ENCODE measurements around the gene FLNA.
"Not testable (repeated sequence)": the region's sequence is repeated elsewhere in the genome, so short reads cannot be mapped to it uniquely, and the experiment has no call there.

The FLNA gene

DNA sequence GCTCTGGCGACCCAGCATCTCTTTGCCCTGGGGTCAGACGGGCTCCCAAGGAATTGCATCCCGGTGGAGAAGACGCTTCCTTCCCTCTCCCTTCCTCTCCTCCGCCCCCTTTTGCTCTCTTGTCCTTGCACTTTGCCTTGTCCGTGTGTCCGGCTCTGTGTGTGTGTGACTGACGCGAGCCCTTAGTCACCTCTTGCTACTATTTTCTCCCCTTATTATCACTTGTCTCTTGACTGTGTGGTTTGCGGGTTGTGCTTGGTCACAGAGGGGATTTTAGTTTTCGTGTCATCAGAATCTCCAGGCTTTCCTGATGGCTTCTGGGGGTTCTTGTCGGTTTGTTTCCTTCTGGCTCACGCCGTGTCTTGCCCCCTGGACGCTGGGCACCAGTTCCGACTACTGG lies 31.4 kb downstream of the FLNA start:
- not testable (repeated sequence) for DNase-seq (ENCODE audit: low spot score)

GRCh38 chrX:154341399-154342298 lies 32.8 kb downstream of the FLNA start:
- DNase-seq (ENCODE audit: low spot score): not testable (repeated sequence)

- no peak for DNase-seq (ENCODE audit: low spot score)
Observed at GRCh38 chrX:154334496-154334895, 39.9 kb downstream of the FLNA start.

DNA sequence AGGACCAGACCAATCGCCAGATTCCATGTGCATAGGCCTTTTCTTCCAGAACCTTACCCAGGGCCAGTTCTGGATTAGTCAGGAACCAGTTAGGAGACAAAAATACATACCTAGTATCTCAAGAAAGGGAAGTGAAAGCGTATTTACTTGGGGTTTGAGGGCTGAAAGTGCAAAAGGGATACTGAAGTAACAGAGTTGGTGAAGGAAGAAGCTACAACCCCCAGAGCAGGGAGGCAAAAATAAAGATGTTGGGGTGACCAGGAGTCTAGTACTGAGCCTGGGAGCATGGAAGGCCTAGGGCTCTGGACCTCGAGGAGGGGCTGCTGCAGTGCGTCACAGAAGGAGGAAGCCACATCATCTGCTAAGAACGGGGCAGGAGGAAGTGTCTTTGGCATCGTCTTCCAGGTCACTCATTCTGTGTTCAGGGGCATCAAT lies 40.6 kb downstream of the FLNA start:
- no peak for DNase-seq (ENCODE audit: low spot score)

DNA sequence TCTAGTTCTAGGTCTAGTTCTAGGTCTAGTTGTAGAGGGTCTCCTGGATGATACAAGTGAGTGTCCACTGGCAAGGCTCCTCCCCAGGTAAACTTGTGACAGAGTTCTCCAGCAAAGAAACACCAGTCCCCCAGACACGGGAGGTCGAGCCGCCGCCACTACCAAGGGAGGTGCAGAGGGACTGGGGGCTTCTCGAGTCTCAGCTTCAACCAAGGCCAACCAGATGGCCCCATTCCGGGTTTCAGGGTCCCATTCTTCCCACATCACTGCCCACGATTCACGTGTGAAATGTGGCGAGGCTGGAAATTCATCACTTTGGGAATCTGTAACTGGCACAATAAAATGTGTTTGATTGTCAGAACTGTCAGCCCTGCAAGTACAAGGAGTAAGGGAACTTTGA lies 41.3 kb downstream of the FLNA start:
- no peak for DNase-seq (ENCODE audit: low spot score)

DNA sequence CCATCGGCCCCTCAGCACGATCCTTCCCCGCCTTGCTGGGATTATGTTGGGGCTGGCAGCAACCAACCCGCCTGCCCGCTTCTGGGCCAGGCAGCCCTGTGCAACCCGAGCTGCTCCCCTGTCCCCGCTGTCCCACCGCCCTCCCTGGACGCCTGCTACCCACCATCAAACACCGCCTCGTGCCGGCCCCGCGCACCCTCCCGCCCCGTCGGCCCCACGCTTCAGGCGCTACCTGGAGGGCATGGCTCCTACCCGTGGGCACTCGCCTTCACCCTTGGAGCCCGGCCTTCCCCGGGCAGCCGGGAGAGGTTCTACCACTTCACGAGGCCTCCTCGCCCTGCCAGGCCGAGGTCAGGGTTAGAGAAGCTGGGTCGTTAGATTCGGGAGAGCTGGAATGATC lies 41.9 kb downstream of the FLNA start:
- no peak for DNase-seq (ENCODE audit: low spot score)

DNA sequence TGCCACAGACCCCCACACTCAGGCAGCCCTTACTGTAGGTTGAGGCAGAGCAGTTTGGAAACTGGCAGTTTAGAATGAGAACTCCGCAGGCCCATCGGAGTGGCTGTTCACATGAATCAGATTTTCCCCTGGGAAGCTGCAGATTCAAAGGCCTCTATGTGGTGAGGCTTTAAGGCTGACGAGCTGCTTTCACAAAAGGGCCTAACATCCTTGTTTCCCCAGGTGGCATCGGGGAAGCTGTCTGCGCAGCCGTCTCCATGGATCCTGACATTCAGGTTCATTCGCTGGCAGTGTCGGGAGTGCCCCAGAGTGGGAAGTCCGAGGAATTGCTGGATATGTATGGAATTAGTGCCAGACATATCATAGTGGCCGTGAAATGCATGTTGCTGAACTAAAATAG lies 45.1 kb downstream of the FLNA start:
- no peak for DNase-seq (ENCODE audit: low spot score)

- DNase-seq (ENCODE audit: low spot score): no peak
Observed at GRCh38 chrX:154328646-154329045, 45.8 kb downstream of the FLNA start.

DNA sequence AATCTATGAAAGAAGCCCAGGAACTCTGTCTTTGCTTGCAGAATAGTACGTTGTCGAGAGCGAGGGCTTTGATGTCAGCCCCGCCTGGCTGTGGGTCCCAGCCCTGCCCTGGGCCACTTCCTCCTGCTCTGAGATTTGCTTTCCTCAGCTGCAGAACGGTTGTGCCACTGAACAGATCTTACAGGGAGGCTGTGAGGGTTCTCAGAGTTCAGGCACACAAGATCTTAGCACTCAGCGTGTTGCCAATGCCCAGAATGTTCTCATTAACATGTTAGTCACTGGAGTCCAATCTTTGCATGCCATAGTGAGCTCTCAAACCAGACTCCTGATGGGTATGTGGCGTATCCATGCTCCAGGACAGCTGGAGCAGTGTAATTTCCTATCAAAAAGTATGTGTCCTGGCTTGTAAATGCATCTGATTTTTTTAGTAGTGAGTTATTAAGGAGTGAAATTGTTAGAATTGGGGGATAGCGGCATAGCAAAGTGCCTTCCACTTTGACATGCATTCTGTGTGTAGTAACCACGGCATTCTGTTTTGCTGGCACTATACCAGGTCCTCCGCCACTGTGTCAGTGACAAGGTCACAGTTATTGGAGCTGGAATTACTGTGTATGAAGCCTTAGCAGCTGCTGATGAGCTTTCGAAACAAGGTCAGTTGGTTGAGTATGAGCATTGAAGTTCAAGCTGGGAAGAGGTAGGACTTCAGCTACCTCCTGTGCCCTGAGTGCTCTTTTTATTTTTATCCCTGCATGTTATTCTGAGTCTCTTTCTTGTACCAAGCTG lies 47.2 kb downstream of the FLNA start:
- DNase-seq (ENCODE audit: low spot score): peak; percentile 22

- no peak for DNase-seq (ENCODE audit: low spot score)
Observed at GRCh38 chrX:154325541-154325940, 48.9 kb downstream of the FLNA start.

DNA sequence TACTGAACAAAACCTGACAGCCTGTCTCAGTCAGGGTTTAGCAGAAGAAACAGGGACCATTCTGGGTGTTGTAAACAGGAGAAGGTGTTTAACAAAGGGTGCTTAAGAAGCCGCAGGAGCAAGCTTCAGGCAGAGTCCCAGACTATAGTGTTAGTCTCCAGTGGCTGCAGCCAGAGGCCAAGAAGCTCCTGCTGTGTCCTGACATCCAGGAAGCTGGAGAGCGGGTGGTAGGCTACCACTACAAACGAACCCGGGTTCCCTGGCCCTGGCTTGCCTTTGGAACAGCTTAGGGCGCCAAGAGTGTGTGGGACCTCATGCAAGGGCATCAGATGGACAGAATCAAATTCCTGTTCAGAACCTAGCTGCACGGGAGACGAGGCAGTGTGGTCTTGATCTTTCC lies 50.9 kb downstream of the FLNA start:
- DNase-seq (ENCODE audit: low spot score): no peak

DNA sequence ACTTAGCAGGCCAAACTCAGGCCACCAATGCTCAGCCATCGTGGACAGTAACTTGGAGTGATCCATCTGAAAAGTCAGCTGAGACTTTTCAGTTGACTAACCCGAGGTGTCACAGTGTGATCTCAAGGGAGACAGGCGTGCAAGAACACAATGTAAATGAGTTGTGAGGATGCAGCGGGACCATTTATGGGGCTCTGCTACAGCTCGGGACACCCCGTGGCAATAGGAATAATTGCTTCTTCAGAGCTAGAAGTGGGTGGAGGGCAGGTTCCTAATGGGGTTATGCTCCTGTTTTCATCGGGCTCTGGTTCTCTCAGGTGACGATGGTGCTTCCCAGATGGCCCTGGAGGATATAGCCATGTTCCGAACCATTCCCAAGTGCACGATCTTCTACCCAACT lies 51.5 kb downstream of the FLNA start:
- DNase-seq (ENCODE audit: low spot score): no peak

DNA sequence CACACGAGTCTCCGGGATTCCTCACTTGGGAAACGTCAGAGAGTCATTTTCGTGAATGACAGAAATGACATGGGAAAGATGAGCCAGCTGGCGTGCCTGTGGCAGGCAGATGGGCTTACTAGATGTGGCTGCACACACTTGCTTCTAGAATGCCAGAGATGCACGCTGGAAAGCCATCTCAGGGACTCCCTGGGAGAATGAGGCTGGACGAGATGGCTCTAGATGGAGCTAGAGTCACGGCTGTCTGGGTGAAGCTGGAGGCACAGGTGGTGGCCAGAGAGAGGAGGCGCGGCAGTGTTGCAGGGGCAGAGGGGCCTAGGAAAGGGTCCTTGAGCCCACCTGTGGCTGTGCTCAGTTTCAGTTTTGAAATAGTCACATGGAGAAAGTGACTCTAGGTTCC lies 52.8 kb downstream of the FLNA start:
- DNase-seq (ENCODE audit: low spot score): peak; percentile 19

GRCh38 chrX:154321152-154321551 lies 53.3 kb downstream of the FLNA start:
- no peak for DNase-seq (ENCODE audit: low spot score)

GRCh38 chrX:154320406-154320805 lies 54.0 kb downstream of the FLNA start:
- no peak for DNase-seq (ENCODE audit: low spot score)

GRCh38 chrX:154317391-154317995 lies 56.9 kb downstream of the FLNA start:
- DNase-seq (ENCODE audit: low spot score): peak; percentile 46

DNA sequence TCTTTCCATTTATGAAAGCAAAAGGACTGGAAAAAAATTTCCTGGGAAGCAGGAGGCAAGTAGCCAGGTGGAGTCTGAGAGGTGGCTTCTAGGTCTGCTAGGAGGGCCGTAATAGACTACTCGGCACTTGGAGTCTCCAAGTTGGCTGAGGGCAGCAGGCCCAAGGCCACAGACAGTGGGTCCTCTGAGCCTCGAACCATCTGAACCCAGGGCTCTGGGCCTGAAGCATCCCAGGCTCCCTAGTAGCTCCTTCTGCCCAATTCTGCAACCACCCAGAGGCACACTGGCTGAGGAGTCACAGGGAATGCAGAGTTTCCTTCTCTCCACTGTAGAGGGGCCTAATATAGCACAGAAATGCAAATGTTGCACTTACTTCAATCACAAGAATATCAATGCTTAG lies 59.0 kb downstream of the FLNA start:
- DNase-seq (ENCODE audit: low spot score): no peak

- no peak for DNase-seq (ENCODE audit: low spot score)
Observed at GRCh38 chrX:154313147-154313546, 61.3 kb downstream of the FLNA start.

GRCh38 chrX:154312116-154312515 lies 62.3 kb downstream of the FLNA start:
- DNase-seq (ENCODE audit: low spot score): no peak

- no peak for DNase-seq (ENCODE audit: low spot score)
Observed at GRCh38 chrX:154310616-154311536, 63.6 kb downstream of the FLNA start.

GRCh38 chrX:154309041-154309775 lies 65.2 kb downstream of the FLNA start:
- DNase-seq (ENCODE audit: low spot score): no peak

Measured in GM03348 (cell line).